Activated effector memory CD4-positive, alpha-beta T cell treated with Interleukin-2 at 50 U/mL for 16 hours (primary cell): ENCODE data around the gene SPATA25.
"Not testable (repeated sequence)": the region's sequence is repeated elsewhere in the genome, so short reads cannot be mapped to it uniquely, and the experiment has no call there.

ENCODE experiments used
- DNase-seq: peaks from one replicate; pipeline ENCODE4 v3.0.0-alpha.2; 2020

SPATA25 gene

GRCh38 chr20:45887346-45887715 lies at the start of gene SPATA25:
TSS of gene SPATA25 (minus strand) at chr20:45887622. CDS start at chr20:45887590, 32 bp downstream.
- no peak for DNase-seq

- no peak for DNase-seq
Observed at GRCh38 chr20:45935416-45936046, 48.1 kb upstream of the SPATA25 start.

- DNase-seq: peak; percentile 96
Observed at GRCh38 chr20:45934586-45935415, 47.4 kb upstream of the SPATA25 start, which contains the start of gene PCIF1. TSS of gene PCIF1 (plus strand) at chr20:45934683. CDS start at chr20:45939000, 4,317 bp downstream.

- no peak for DNase-seq
Observed at GRCh38 chr20:45934046-45934585, 46.7 kb upstream of the SPATA25 start.

GRCh38 chr20:45933266-45934045 lies 46.0 kb upstream of the SPATA25 start:
- peak; percentile 52 for DNase-seq

GRCh38 chr20:45931680-45932079 lies 44.3 kb upstream of the SPATA25 start:
- not testable (repeated sequence) for DNase-seq

- DNase-seq: no peak
Observed at GRCh38 chr20:45927071-45927878, 39.9 kb upstream of the SPATA25 start.

- DNase-seq: no peak
Observed at GRCh38 chr20:45926731-45927070, 39.3 kb upstream of the SPATA25 start.

- DNase-seq: no peak
Observed at GRCh38 chr20:45925821-45926506, 38.5 kb upstream of the SPATA25 start.

- DNase-seq: no peak
Observed at GRCh38 chr20:45924391-45925261, 37.2 kb upstream of the SPATA25 start.

- DNase-seq: no peak
Observed at GRCh38 chr20:45921337-45922189, 34.1 kb upstream of the SPATA25 start.

- DNase-seq: no peak
Observed at GRCh38 chr20:45920462-45921336, 33.3 kb upstream of the SPATA25 start.

GRCh38 chr20:45919542-45920399 lies 32.3 kb upstream of the SPATA25 start:
- DNase-seq: no peak

- DNase-seq: no peak
Observed at GRCh38 chr20:45918779-45919537, 31.5 kb upstream of the SPATA25 start.

GRCh38 chr20:45918182-45918737 lies 30.8 kb upstream of the SPATA25 start:
- DNase-seq: no peak

GRCh38 chr20:45917790-45918141 lies 30.3 kb upstream of the SPATA25 start:
- DNase-seq: no peak

- DNase-seq: no peak
Observed at GRCh38 chr20:45913116-45913515, 25.7 kb upstream of the SPATA25 start.
